Measurements from ENCODE around the gene RUNX2.

RUNX2 gene

GRCh38 chr6:45687570-45687969 lies 359.4 kb downstream of the RUNX2 start:
- DNase-seq: no peak

DNA sequence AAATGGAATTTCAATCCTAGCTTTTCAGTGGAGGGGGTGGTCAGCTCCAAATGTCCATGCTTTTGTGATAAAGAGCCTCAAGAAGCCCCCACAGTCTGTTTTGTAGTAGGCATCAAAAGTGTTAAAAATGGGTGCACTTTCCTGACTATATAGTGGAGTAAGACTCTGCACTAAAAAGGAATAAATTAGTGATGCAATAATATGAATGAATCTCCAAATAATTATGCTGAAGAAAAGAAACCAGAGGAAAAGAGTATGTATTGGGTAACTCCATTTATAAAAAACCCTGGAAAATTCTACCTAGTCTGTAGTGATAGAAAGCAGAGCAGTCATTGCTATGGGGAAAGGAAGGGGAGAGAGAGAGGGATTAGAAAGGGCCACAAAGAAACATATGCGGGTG lies 360.1 kb downstream of the RUNX2 start:
- DNase-seq: no peak

DNA sequence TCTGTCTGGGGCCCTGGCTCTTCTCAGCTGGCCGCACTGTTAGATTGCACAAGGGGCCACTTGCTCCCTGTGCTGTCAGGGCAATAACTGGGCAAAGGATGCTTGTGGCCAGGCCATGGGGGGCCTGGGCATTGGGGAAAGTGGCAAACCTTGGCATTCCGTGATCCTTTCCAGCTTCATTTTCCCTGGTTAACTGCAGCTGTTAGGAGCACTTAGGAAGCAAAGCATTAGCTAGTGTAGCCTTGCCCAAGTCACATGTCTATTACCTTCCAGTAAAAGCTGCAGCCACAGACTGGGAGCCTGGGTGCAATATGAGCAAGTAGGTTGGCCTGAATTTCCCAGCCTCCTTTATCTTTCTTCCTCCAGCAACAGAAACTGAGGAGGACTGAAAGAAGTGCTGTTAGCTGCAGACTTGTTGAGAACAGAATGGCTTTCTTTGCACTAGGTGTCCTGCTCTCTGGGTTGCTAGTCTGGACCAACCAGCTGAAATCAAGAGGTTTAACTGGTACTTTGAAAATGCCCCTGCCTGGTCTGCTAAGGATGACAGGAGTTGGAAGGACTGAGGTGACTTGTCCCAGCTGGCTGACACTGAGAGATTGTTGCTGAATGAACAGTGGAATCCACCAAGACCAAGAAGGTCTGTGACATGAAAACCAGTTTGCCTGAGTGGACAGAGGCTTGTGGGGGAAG lies 361.9 kb downstream of the RUNX2 start:
- no peak for DNase-seq

- no peak for DNase-seq
These were observed 362.7 kb downstream of the RUNX2 start for GRCh38 chr6:45690846-45691245.

- no peak for DNase-seq
These were observed 363.3 kb downstream of the RUNX2 start for GRCh38 chr6:45691426-45691825.

GRCh38 chr6:45692021-45692420 lies 363.9 kb downstream of the RUNX2 start:
- DNase-seq: no peak

- DNase-seq: no peak
These were observed 368.6 kb downstream of the RUNX2 start for GRCh38 chr6:45696738-45697137.

DNA sequence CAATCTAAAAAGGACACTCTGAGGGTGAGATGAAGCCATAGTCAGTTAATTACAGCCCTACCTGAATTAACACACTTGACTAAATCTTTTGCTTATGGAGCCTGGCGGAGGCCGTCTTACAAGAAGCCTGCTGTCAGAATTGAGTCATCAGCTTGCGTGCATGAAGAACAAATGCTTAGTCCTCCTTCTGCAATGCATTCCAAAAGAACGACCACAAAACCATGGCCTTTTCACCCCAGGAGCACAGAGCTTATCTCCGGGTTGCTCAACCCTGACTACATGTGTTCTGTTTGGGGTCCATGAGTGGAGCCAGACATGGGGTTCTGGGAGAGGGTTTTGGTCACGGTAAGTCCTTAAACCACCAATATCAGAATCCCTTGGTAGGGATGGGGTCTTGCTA lies 369.5 kb downstream of the RUNX2 start:
- DNase-seq: no peak

GRCh38 chr6:45698046-45698445 lies 369.9 kb downstream of the RUNX2 start:
- no peak for DNase-seq

- DNase-seq: no peak
These were observed 371.5 kb downstream of the RUNX2 start for GRCh38 chr6:45699663-45700062.

DNA sequence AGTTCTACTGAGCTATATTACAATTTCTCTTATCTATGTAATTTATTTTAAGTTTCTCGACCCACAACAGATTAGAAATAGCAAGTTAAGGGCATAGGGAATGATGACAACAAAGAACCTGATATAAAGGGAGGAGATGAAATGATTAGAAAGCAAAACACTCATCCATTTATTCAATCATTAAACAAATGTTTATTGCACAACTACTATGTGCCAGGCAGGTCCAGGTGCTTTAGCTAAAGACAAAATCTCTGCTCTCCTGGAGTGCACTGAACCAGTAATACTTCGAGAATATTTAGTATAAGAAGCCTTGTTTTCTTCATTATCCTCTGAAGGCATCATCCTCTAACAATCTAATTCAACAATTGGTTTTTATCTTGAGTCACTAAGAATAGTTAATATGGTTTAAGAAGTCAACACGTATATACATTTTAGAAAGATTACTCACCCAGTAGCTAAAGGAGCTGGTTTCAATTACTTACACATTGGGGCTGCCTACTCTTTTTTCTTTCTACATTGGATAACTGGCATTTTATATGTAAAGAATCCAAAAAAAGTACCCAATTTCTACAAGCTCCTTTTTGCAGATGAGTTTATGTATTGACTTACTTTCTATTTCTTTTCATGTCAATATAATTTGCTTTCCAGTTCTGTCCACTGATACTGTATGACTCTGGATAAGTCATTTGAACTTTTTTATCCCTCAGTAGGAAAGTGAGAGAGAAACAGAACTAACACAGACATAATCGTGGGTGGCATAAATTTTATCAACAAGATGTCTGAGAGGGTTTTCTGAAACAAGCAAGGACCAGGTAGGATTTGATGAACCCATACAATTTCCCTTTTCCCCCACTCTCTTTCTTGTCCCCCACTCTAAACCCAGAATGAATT lies 375.0 kb downstream of the RUNX2 start:
- DNase-seq: no peak

- no peak for DNase-seq
These were observed 376.1 kb downstream of the RUNX2 start for GRCh38 chr6:45704056-45704800.

DNA sequence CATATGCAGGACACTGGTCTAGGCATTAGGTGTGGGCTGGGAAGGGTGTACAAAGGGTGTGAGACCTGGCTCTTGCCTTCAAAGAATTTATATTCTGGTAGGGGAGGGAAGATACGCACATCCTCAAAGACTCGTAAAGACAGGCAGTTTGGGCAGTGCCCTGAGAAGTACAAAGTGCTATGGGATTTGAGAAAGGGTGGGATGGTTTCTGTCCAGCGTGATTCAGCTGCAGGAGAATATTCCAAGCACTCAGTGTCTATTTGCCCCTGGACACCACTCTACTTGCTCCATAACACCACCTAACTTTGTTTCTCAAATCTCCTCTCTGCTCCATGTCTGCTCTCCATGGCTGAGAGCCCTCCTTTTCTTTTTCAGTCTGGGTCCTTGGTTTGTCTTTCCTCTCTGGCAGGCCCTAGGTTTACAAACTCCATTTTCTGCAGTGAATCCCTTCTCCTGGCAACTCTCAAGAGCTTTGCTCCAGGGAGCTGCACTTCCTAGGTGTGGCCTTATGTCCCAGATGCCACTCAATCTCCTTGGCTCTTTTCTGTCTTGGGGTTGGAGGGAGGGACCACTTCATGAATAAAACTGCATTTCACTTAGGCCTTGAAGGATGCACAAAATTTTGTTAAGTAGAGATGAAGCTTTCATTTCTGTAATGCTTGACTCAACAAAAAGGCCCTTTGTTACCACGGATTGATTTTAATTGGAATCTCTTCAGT lies 377.2 kb downstream of the RUNX2 start:
- no peak for DNase-seq

GRCh38 chr6:45706319-45706718 lies 378.2 kb downstream of the RUNX2 start:
- DNase-seq: no peak

DNA sequence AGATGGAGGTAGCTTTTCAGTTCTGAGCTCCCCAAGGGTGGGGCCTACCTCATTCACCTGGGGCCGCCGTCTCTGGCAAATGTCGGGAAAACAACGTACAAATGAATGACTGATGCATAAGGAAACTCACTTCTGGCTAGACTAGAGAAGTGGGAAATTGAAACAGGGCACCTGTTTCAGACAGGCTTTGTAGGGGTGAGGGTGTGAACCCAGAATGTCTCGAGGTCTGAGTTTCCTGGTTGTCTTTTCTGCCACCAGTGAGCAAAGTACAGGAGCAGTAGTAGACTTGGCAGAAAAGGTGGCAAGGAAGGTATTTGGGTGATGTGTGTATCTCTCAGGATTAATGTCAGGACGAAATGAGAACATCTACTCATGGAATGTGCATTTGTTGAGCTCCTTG lies 379.0 kb downstream of the RUNX2 start:
- DNase-seq: no peak

GRCh38 chr6:45709781-45710220 lies 381.7 kb downstream of the RUNX2 start:
- DNase-seq: no peak

GRCh38 chr6:45710304-45710821 lies 382.2 kb downstream of the RUNX2 start:
- no peak for DNase-seq

DNA sequence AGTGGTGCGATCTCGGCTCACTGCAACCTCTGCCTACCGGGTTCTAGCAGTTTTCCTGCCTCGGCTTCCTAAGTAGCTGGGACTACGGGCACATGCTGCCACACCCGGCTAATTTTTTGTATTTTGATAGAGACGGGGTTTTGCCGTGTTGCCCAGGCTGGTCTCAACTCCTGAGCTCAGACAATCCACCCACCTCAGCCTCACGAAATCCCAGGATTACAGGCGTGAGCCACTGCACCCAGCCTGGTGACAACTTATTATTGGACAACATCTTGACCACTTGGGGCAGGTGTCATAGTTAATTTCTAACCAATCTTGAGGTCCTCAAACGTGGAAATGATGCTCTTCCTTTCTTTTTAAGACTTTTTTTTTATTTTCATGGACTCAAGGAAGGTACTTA lies 383.9 kb downstream of the RUNX2 start:
- DNase-seq: no peak

- DNase-seq: no peak
These were observed 384.7 kb downstream of the RUNX2 start for GRCh38 chr6:45712786-45713185.
